ENCODE measurements around the gene BDNF.

The BDNF gene

GRCh38 chr11:27705873-27706820 lies 5.9 kb upstream of the BDNF start:
- DNase-seq, result no peak

- DNase-seq, result no peak
Observed at GRCh38 chr11:27703481-27703880, 3.2 kb upstream of the BDNF start.

- DNase-seq, result no peak
Observed at GRCh38 chr11:27702811-27703210, 2.6 kb upstream of the BDNF start.

- peak in 1 of 2 experiments; percentile 55 for DNase-seq
Observed at GRCh38 chr11:27701355-27702105, 1.3 kb upstream of the BDNF start.

GRCh38 chr11:27699926-27700350 lies 317 bp downstream of the BDNF start:
- no peak for DNase-seq

GRCh38 chr11:27699242-27699925 lies 871 bp downstream of the BDNF start:
- no peak for DNase-seq

GRCh38 chr11:27698872-27699241 lies 1.4 kb downstream of the BDNF start:
- peak in 1 of 2 experiments; percentile 26 for DNase-seq

- DNase-seq, result no peak
Observed at GRCh38 chr11:27697679-27698275, 2.5 kb downstream of the BDNF start.

- DNase-seq, result no peak
Observed at GRCh38 chr11:27696961-27697360, 3.3 kb downstream of the BDNF start.

- DNase-seq, result no peak
Observed at GRCh38 chr11:27696115-27696514, 4.1 kb downstream of the BDNF start.

- DNase-seq, result peak in 1 of 2 experiments; percentile 39
Observed at GRCh38 chr11:27694992-27695391, 5.3 kb downstream of the BDNF start.

- DNase-seq, result no peak
Observed at GRCh38 chr11:27693398-27693797, 6.9 kb downstream of the BDNF start.

GRCh38 chr11:27692781-27693180 lies 7.5 kb downstream of the BDNF start:
- no peak for DNase-seq

GRCh38 chr11:27688076-27688475 lies 12.2 kb downstream of the BDNF start:
- DNase-seq, result no peak

- DNase-seq, result no peak
Observed at GRCh38 chr11:27681664-27682063, 18.6 kb downstream of the BDNF start.

- no peak for DNase-seq
Observed at GRCh38 chr11:27679136-27680015, 20.9 kb downstream of the BDNF start.

- no peak for DNase-seq
Observed at GRCh38 chr11:27678242-27678641, 22.0 kb downstream of the BDNF start.

- DNase-seq, result no peak
Observed at GRCh38 chr11:27677108-27677507, 23.1 kb downstream of the BDNF start.

- no peak for DNase-seq
Observed at GRCh38 chr11:27673979-27674663, 26.1 kb downstream of the BDNF start.

- DNase-seq, result no peak
Observed at GRCh38 chr11:27672836-27673464, 27.3 kb downstream of the BDNF start.

Measured in cerebellar nuclear complex (tissue), 1 donor.